Sigmoid colon (tissue), 4 donors: Measurements from ENCODE around the gene BIK.

ENCODE experiments used
- EP300 ChIP-seq, 4 donors: sonication (generic); formaldehyde crosslinking; IDR thresholded peaks; one replicate each; pipeline ENCODE4 v1.6.1; 2017; ENCODE audit warnings: antibody characterized with exemption in 4 of 4
- POLR2A ChIP-seq, 2 donors: fragments of 450-650 bp; IDR thresholded peaks; one replicate each; pipeline ENCODE4 v1.6.1; 2016; ENCODE audit warnings: antibody characterized with exemption in 2 of 2, mild to moderate bottlenecking in 2 of 2, moderate library complexity in 2 of 2
- TF ChIP-seq, protein P1 (sequence below), 4 experiments: fragments of 450-650 bp in 3 of 4; fragments of 200-600 bp in 1 of 4; IDR thresholded peaks; one replicate each; pipeline ENCODE4 v1.5.1; 2016 to 2019; ENCODE audit warnings: antibody characterized with exemption in 4 of 4, mild to moderate bottlenecking in 3 of 4, moderate library complexity in 2 of 4

DNA sequence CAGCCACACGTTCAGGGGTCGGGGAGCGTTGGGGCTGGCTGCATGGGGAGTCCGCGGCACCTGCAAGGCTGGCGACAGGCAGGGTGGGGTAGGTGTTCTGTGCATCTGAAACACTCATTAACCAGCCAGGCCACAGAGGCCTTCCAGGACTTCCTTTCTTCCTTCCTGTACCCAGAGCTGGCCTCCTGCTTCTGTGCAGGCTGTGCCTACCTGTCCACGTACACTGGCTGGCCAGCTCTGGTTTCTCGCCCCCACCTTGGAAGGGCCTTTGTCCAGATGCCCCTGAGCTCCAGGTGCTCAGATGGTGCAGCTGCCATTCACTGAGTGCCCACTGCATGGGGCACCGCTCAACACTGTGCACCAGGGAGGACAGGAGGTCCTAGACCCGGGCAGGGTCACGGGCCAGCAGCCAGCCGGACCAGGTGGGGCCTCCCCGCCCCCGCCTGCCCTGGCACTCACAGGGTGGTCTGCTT is 60.5 kb downstream of the BIK start:
- TF ChIP-seq, protein P1, sequence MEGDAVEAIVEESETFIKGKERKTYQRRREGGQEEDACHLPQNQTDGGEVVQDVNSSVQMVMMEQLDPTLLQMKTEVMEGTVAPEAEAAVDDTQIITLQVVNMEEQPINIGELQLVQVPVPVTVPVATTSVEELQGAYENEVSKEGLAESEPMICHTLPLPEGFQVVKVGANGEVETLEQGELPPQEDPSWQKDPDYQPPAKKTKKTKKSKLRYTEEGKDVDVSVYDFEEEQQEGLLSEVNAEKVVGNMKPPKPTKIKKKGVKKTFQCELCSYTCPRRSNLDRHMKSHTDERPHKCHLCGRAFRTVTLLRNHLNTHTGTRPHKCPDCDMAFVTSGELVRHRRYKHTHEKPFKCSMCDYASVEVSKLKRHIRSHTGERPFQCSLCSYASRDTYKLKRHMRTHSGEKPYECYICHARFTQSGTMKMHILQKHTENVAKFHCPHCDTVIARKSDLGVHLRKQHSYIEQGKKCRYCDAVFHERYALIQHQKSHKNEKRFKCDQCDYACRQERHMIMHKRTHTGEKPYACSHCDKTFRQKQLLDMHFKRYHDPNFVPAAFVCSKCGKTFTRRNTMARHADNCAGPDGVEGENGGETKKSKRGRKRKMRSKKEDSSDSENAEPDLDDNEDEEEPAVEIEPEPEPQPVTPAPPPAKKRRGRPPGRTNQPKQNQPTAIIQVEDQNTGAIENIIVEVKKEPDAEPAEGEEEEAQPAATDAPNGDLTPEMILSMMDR (IDR thresholded peaks at IDR 0.05), result no peak
- TF ChIP-seq POLR2A (IDR thresholded peaks at IDR 0.05) (no peak), EP300 (IDR thresholded peaks at IDR 0.05) (no peak)
